Caco-2 (cell line): Measurements from ENCODE around the gene AP3S1. TPM values are rescaled to one million over a fixed set of nuclear protein-coding genes. Genes with fewer than 3 reads are reported as not detected.

Experiments used
- BruUV-seq: library from RNA; stranded (reverse); fragments of 400-500 nt; replicated peaks from 2 replicates; lab custom pipeline; 2021; lab: Mats Ljungman, UMichigan
- CTCF ChIA-PET: fragments of 300-600 bp; sonication (Branson Sonifier 250); formaldehyde crosslinking; loops from one replicate; lab custom pipeline; 2022; ENCODE audit warnings: antibody characterized with exemption; lab: Charles Lee
- POLR2A ChIA-PET: fragments of 300-600 bp; sonication (Branson Sonifier 250); formaldehyde crosslinking; loops from one replicate; lab custom pipeline; 2022; ENCODE audit warnings: antibody characterized with exemption; lab: Charles Lee
- DNase-seq, 2 experiments: peaks; one replicate each; pipeline versions ENCODE4 v3.0.0 to v3.0.0-alpha.2; 2020 to 2022
- H3K27me3 ChIP-seq: replicated peaks from 2 replicates; pipeline ENCODE4 v1.6.0; 2011; ENCODE audit warnings: low read length; ENCODE audit not compliant: control insufficient read depth, insufficient read depth
- H3K36me3 ChIP-seq: 2 replicates; pipeline ENCODE4 v1.5.1; 2011; ENCODE audit warnings: low read length; ENCODE audit not compliant: control insufficient read depth, insufficient read depth
- H3K4me1 ChIP-seq: fragments of 250-450 bp; sonication (Bioruptor Pico); 2 replicates; pipeline ENCODE4 v1.5.1; 2020; ENCODE audit warnings: mild to moderate bottlenecking
- H3K4me3 ChIP-seq: 2 replicates; pipeline ENCODE4 v1.5.1; 2011; ENCODE audit warnings: low read depth, mild to moderate bottlenecking, control low read depth, low read length
- H3K9me3 ChIP-seq: fragments of 250-450 bp; sonication (Bioruptor Pico); 2 replicates; pipeline ENCODE4 v1.5.1; 2020; ENCODE audit warnings: mild to moderate bottlenecking, moderate library complexity
- H3K27ac Mint-ChIP-seq: one replicate; pipeline ENCODE4 v1.8.0; 2022; ENCODE audit warnings: mixed read lengths; ENCODE audit not compliant: unreplicated experiment
- H3K27me3 Mint-ChIP-seq: one replicate; pipeline ENCODE4 v1.8.0; 2022; ENCODE audit warnings: mixed read lengths; ENCODE audit not compliant: insufficient read depth, unreplicated experiment
- H3K36me3 Mint-ChIP-seq: one replicate; pipeline ENCODE4 v1.8.0; 2022; ENCODE audit warnings: mild to moderate bottlenecking, mixed read lengths; ENCODE audit not compliant: insufficient read depth, unreplicated experiment
- H3K4me1 Mint-ChIP-seq: one replicate; pipeline ENCODE4 v1.8.0; 2022; ENCODE audit warnings: low read depth, mixed read lengths; ENCODE audit not compliant: unreplicated experiment
- H3K4me3 Mint-ChIP-seq: one replicate; pipeline ENCODE4 v1.8.0; 2022; ENCODE audit warnings: mild to moderate bottlenecking, moderate library complexity, mixed read lengths; ENCODE audit not compliant: unreplicated experiment
- H3K9me3 Mint-ChIP-seq: one replicate; pipeline ENCODE4 v1.8.0; 2022; ENCODE audit warnings: mixed read lengths; ENCODE audit not compliant: unreplicated experiment
- CTCF ChIP-seq, 2 experiments: fragments of 200-600 bp in 1 of 2; IDR thresholded peaks; 1 replicate in 1 of 2; 2 replicates in 1 of 2; pipeline versions ENCODE4 v1.5.1 to v1.8.0; 2011 to 2022; ENCODE audit warnings: antibody characterized with exemption in 1 of 2, control low read depth in 1 of 2, inconsistent platforms in 1 of 2, low read depth in 1 of 2, low read length in 1 of 2, mild to moderate bottlenecking in 1 of 2, moderate library complexity in 1 of 2; ENCODE audit not compliant: insufficient read depth in 1 of 2, severe bottlenecking in 1 of 2, unreplicated experiment in 1 of 2
- intact Hi-C: fragments of 100-400 bp; cut with micrococcal nuclease; formaldehyde crosslinking; loops from one replicate; pipeline ENCODE4 v1.10.0; 2022; ENCODE audit not compliant: unreplicated experiment
- total RNA-seq: library from RNA; stranded (reverse); gene quantifications from 2 replicates; pipeline ENCODE4 v1.2.3, GENCODE V29; 2022

The AP3S1 gene
- total RNA-seq, 1 experiment from 2014 or later: 104 TPM

DNA sequence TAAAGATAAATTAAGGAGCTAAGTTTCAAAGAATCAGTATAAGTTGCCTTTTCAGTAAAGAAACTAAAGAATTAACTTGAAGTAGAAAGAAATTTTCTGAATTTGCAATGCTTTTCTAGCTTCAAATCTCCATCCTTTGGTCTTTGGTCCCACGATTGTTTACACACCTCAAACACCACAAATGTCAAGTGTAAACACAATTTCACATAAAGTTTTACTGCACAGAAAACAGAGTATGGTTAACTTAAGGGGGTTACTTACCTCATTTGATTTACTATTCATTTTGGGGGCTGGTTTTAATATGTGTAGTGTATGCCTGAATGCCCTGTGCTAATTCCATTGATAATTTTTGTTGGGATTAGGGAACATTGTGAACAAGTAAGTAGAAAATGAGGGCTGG is 29.4 kb upstream of the AP3S1 start:
- POLR2A ChIA-PET: no interaction called here

DNA sequence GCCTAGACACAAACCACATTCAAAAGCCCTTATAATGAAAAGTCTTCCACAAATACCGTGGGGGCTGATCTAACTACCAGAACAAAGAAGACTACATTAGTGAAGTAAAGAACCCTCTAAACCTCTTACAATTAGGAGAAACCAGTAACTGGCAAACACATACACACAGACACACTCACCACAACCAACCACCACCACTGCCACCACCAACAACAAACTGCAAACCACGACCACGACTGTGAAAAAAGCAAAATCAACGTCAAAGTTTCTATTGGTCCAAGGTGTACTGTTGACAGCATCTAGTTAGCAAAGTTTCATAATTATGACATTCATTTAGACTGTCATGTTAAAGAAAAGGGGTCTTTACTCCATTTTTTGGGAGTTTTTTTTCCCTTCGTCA is 28.0 kb upstream of the AP3S1 start:
- H3K27me3 ChIP-seq: no peaks in the 10 kb centered on the region
- Mint-ChIP-seq H3K27ac (no peak overlapping the region), H3K36me3 (no peaks in the 10 kb centered on the region), H3K27me3 (no peaks in the 10 kb centered on the region), H3K4me3 (no peak overlapping the region), H3K4me1 (no peaks in the 10 kb centered on the region), H3K9me3 (no peaks in the 10 kb centered on the region)
- ChIA-PET CTCF (no interaction called here), POLR2A (no interaction called here)
- no peaks in the 10 kb centered on the region for H3K9me3 ChIP-seq
- TF ChIP-seq CTCF (IDR thresholded peaks at IDR 0.05; ENCODE audit: insufficient read depth in 1 of 2, low read depth in 1 of 2, low read length in 1 of 2, severe bottlenecking in 1 of 2, unreplicated experiment in 1 of 2): no peak
- no peaks in the 10 kb centered on the region for H3K36me3 ChIP-seq
- intact Hi-C loops: no loop called here
- no peaks in the 10 kb centered on the region for H3K4me1 ChIP-seq
- DNase-seq: no peak
- no TSS peak for BruUV-seq
- no peak overlapping the region for H3K4me3 ChIP-seq

More for the DNA sequence above, 29.4 kb upstream of the AP3S1 start:
- peaks cover 7% of the 10 kb centered on the region for H3K9me3 Mint-ChIP-seq
- no peaks in the 10 kb centered on the region for H3K9me3 ChIP-seq
- intact Hi-C loops: no loop called here
- H3K27ac Mint-ChIP-seq: no peak overlapping the region
- H3K4me1 ChIP-seq: peaks cover 3% of the 10 kb centered on the region
- no peaks in the 10 kb centered on the region for H3K27me3 ChIP-seq
- H3K36me3 ChIP-seq: no peaks in the 10 kb centered on the region
- TF ChIP-seq CTCF (IDR thresholded peaks at IDR 0.05; ENCODE audit: insufficient read depth in 1 of 2, low read depth in 1 of 2, low read length in 1 of 2, severe bottlenecking in 1 of 2, unreplicated experiment in 1 of 2): no peak
- no peak overlapping the region for H3K4me3 ChIP-seq
- DNase-seq: no peak
- CTCF ChIA-PET: no interaction called here
- H3K4me1 Mint-ChIP-seq: peaks cover 4% of the 10 kb centered on the region
- H3K27me3 Mint-ChIP-seq: no peaks in the 10 kb centered on the region
- no peaks in the 10 kb centered on the region for H3K36me3 Mint-ChIP-seq
- no TSS peak for BruUV-seq
- no peak overlapping the region for H3K4me3 Mint-ChIP-seq

DNA sequence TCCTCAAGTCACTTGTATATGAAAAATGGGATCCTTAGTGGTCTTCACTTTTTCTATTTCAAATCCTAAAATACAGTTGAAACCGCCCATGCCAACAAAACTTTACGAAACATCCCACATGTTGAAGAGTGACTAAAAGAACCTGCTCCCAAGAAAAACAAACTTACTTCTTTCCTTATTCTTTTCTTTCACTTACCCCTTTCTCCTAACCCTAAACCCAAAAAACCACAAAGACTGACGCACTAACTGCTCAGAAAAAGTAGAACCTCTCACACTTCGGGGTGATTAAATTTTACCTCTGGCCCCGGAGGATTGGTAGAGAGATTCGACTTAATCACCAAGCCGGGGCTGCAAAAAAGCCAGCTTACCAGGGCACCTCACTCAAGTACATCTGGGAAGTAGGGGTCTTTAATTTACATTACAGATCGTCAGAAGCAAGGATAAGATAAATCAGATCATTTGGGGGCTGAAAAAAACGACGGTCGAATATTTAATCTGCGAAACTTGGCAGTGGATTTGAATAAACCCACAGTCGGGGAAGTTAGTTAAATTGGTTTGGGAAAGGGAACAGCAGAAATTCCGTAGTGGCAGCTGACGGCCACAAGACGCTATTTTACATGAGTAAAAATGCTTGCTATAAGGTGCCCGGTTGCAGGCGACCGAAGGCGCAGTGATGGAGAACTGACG is 26.6 kb upstream of the AP3S1 start:
- no peak for TF ChIP-seq CTCF (IDR thresholded peaks at IDR 0.05; ENCODE audit: insufficient read depth in 1 of 2, low read depth in 1 of 2, low read length in 1 of 2, severe bottlenecking in 1 of 2, unreplicated experiment in 1 of 2)
- H3K9me3 Mint-ChIP-seq: no peaks in the 10 kb centered on the region
- intact Hi-C loops: no loop called here
- ChIA-PET POLR2A (no interaction called here), CTCF (no interaction called here)
- H3K4me1 Mint-ChIP-seq: no peaks in the 10 kb centered on the region
- no TSS peak for BruUV-seq
- H3K9me3 ChIP-seq: no peaks in the 10 kb centered on the region
- no peak for DNase-seq
- H3K36me3 ChIP-seq: no peaks in the 10 kb centered on the region
- H3K27me3 Mint-ChIP-seq: no peaks in the 10 kb centered on the region
- no peaks in the 10 kb centered on the region for H3K36me3 Mint-ChIP-seq
- H3K4me3 Mint-ChIP-seq: no peak overlapping the region
- no peak overlapping the region for H3K27ac Mint-ChIP-seq
- no peaks in the 10 kb centered on the region for H3K4me1 ChIP-seq
- H3K27me3 ChIP-seq: no peaks in the 10 kb centered on the region
- H3K4me3 ChIP-seq: no peak overlapping the region
